Adrenal gland (tissue), 12 donors: ENCODE results near the gene TGFB2. TPM values are rescaled to one million over a fixed set of nuclear protein-coding genes. Genes with fewer than 3 reads are reported as not detected.

Source experiments
- DNase-seq, 7 donors: peaks; one replicate each; pipeline ENCODE4 v3.0.0-alpha.2; 2019 to 2020
- H3K27ac ChIP-seq, 5 donors: fragments of 200-600 bp; sonication (generic) in 4 of 5; 1 replicate in 3 of 5; 2 replicates in 2 of 5; pipeline versions ENCODE4 v1.5.1 to v1.8.0; 2016 to 2020; ENCODE audit warnings: mild to moderate bottlenecking in 1 of 5
- H3K27me3 ChIP-seq: fragments of 200-600 bp; 2 replicates; pipeline ENCODE4 v1.8.0; 2021
- H3K36me3 ChIP-seq, 2 donors: fragments of 200-600 bp; replicated peaks in 1 of 2; 1 replicate in 1 of 2; 2 replicates in 1 of 2; pipeline versions ENCODE4 v1.5.1 to v1.8.0; 2018 to 2022
- H3K4me1 ChIP-seq, 2 donors: fragments of 200-600 bp; replicated peaks in 1 of 2; 1 replicate in 1 of 2; 2 replicates in 1 of 2; pipeline versions ENCODE4 v1.5.1 to v1.8.0; 2018 to 2021
- H3K4me3 ChIP-seq, 4 donors: fragments of 200-600 bp; sonication (generic) in 3 of 4; one replicate each; pipeline ENCODE4 v1.5.1; 2016 to 2018
- H3K9me3 ChIP-seq, 3 donors: fragments of 200-600 bp; sonication (generic) in 1 of 3; replicated peaks in 1 of 3; 1 replicate in 2 of 3; 2 replicates in 1 of 3; pipeline versions ENCODE4 v1.5.1 to v1.8.0; 2016 to 2021
- POLR2A ChIP-seq, 2 donors: fragments of 450-650 bp; IDR thresholded peaks; one replicate each; pipeline ENCODE4 v1.6.1; 2017; ENCODE audit warnings: antibody characterized with exemption in 2 of 2, mild to moderate bottlenecking in 2 of 2, moderate library complexity in 1 of 2
- WGBS, 4 donors: extraction: QIAGEN DNeasy Blood & Tissue Kit in 2 of 4; methylation state at CpG; one replicate each; pipeline versions ENCODE4 v1.1.5 to v1.1.7; 2013 to 2017; 5-methylcytosine and 5-hydroxymethylcytosine counted together
- intact Hi-C, 2 donors: fragments of 100-400 bp; cut with DNase I; formaldehyde crosslinking; loops; one replicate each; pipeline versions ENCODE4 v1.14.1 to v1.15.0; 2022 to 2023
- polyA plus RNA-seq, 3 donors: library from polyadenylated mRNA; stranded (reverse); fragments of 200-250 nt in 2 of 3; fragments of 350-450 nt in 1 of 3; fragmentation: Illumina TruSeq in 1 of 3; extraction: RNeasy Lipid Tissue Mini Kit (QIAGEN cat#74804) in 1 of 3; gene quantifications; one replicate each; pipeline ENCODE4 v1.2.3, GENCODE V29; 2013 to 2014
- total RNA-seq, 9 donors: library from RNA; depleted of rRNA in 4 of 9; stranded (reverse); fragments of >200 nt in 4 of 9; fragments of 120-200 nt in 1 of 9; fragmentation: NEBNext Ultra II Directional in 1 of 9; extraction: Animal tissue kit (Norgen Biotek cat#: 25700) in 1 of 9; gene quantifications; one replicate each; pipeline versions ENCODE4 v1.1.0 to v1.2.4, GENCODE V29; 2013 to 2023
- TF ChIP-seq, protein P1 (sequence below), 6 experiments: fragments of 450-650 bp in 4 of 6; fragments of 200-600 bp in 2 of 6; sonication (generic) in 1 of 6; IDR thresholded peaks; 1 replicate in 5 of 6; 2 replicates in 1 of 6; pipeline versions ENCODE4 v1.5.1 to v1.8.0; 2016 to 2021; ENCODE audit warnings: antibody characterized with exemption in 6 of 6, mild to moderate bottlenecking in 2 of 6, moderate library complexity in 1 of 6
- donor health status: healthy with polysubstance abuse.
- donor health status: Bipolar disorder and iron deficiency.
- donor health status: DM: yes; HTN: yes; CAD: no.
- donor health status: DM: no; HTN: no; CAD: no.
- donor health status: DM: no; HTN: no; CAD: no.
- donor health status: DM: yes; HTN: yes; CAD: no.

TGFB2 gene
- total and polyA plus RNA-seq, 12 donors: 0.24 to 4.2 (median 1.7) TPM

GRCh38 chr1:218407630-218408029, 62.5 kb downstream of the TGFB2 start:
- Histone ChIP-seq H3K9me3 (no peaks in the 10 kb centered on the region), H3K4me3 (no peak overlapping the region), H3K27me3 (no peaks in the 10 kb centered on the region), H3K27ac (no peak overlapping the region), H3K4me1 (no peaks in the 10 kb centered on the region), H3K36me3 (no peaks in the 10 kb centered on the region)
- 82 to 93% (median 84%) methylated on average over 1 of the region's 1 CpG for WGBS, 4 donors
- TF ChIP-seq POLR2A (IDR thresholded peaks at IDR 0.05): no peak
- TF ChIP-seq, protein P1, sequence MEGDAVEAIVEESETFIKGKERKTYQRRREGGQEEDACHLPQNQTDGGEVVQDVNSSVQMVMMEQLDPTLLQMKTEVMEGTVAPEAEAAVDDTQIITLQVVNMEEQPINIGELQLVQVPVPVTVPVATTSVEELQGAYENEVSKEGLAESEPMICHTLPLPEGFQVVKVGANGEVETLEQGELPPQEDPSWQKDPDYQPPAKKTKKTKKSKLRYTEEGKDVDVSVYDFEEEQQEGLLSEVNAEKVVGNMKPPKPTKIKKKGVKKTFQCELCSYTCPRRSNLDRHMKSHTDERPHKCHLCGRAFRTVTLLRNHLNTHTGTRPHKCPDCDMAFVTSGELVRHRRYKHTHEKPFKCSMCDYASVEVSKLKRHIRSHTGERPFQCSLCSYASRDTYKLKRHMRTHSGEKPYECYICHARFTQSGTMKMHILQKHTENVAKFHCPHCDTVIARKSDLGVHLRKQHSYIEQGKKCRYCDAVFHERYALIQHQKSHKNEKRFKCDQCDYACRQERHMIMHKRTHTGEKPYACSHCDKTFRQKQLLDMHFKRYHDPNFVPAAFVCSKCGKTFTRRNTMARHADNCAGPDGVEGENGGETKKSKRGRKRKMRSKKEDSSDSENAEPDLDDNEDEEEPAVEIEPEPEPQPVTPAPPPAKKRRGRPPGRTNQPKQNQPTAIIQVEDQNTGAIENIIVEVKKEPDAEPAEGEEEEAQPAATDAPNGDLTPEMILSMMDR (IDR thresholded peaks at IDR 0.05): no peak
- intact Hi-C loops: no loop called here
- no peak for DNase-seq

DNA sequence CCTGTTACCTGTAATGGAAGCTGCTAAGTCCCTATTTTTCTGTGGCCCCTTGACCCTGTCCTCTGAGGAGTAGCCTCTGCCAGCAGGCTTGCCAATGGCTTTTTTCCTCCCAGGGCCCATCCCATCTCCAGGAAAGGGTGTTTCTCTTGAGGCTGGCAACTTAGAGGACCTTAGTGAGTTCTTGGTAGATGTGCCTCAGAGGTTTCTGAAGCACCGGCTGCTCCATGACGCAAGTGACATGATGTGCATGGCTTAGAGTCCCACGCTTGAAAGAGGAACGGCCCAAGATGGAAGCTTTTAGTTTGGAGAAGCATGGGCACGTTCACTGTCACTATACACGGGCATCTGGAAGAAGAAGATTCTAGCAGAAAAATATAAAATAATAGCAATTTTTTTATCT, 63.0 kb downstream of the TGFB2 start:
- intact Hi-C loops: no loop called here
- H3K27me3 ChIP-seq: no peaks in the 10 kb centered on the region

DNA sequence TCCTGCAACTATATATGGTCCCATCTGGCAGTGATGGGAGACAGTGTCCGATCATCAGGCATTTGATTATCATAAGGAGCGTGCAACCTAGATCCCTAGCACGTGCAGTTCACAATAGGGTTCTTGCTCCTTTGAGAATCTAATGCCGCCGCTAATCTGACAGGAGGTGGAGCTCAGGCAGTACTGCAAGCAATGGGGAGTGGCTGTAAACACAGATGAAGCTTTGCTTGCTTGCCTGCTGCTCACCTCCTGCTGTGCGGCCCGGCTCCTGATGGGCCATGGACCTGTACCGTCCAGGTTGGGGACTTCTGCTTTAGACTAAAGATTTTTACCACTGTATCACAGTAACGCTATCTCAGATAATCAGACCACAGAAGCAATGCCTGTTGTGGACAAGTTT, 63.8 kb downstream of the TGFB2 start:
- no peak for TF ChIP-seq POLR2A (IDR thresholded peaks at IDR 0.05)
- TF ChIP-seq, protein P1 (IDR thresholded peaks at IDR 0.05): no peak

More for the DNA sequence above, 63.0 kb downstream of the TGFB2 start:
- H3K9me3 ChIP-seq: no peaks in the 10 kb centered on the region
- no peaks in the 10 kb centered on the region for H3K4me1 ChIP-seq
- H3K36me3 ChIP-seq: no peaks in the 10 kb centered on the region
- no peak for TF ChIP-seq POLR2A (IDR thresholded peaks at IDR 0.05)
- TF ChIP-seq, protein P1 (IDR thresholded peaks at IDR 0.05): no peak
- no peak overlapping the region for H3K27ac ChIP-seq
- DNase-seq: no peak
- H3K4me3 ChIP-seq: no peak overlapping the region
- WGBS, 4 donors: 89 to 99% (median 94%) methylated on average over 6 of the region's 6 CpGs

GRCh38 chr1:218409946-218410510, 64.9 kb downstream of the TGFB2 start:
- 78 to 83% (median 79%) methylated on average over 8 of the region's 8 CpGs for WGBS, 4 donors

More for the DNA sequence above, 63.8 kb downstream of the TGFB2 start:
- Histone ChIP-seq H3K4me3 (no peak overlapping the region), H3K9me3 (no peaks in the 10 kb centered on the region), H3K27ac (no peak overlapping the region), H3K4me1 (no peaks in the 10 kb centered on the region), H3K27me3 (no peaks in the 10 kb centered on the region), H3K36me3 (no peaks in the 10 kb centered on the region)
- no peak for DNase-seq
- 83 to 90% (median 87%) methylated on average over 9 of the region's 9 CpGs for WGBS, 4 donors
- intact Hi-C loops: no loop called here

More at GRCh38 chr1:218409946-218410510, 64.9 kb downstream of the TGFB2 start:
- H3K4me1 ChIP-seq: no peaks in the 10 kb centered on the region
- H3K27me3 ChIP-seq: no peaks in the 10 kb centered on the region
- no peaks in the 10 kb centered on the region for H3K9me3 ChIP-seq
- intact Hi-C loops: no loop called here
- TF ChIP-seq POLR2A (IDR thresholded peaks at IDR 0.05): no peak
- TF ChIP-seq, protein P1 (IDR thresholded peaks at IDR 0.05): no peak
- no peak overlapping the region for H3K27ac ChIP-seq
- H3K36me3 ChIP-seq: no peaks in the 10 kb centered on the region
- DNase-seq: no peak
- H3K4me3 ChIP-seq: no peak overlapping the region
